ENCODE results near the gene RHBDD1. TPM values are rescaled to one million over a fixed set of nuclear protein-coding genes. Genes with fewer than 3 reads are reported as not detected.

RHBDD1 gene
- total and polyA plus RNA-seq, 11 donors = 4.7 to 44.5 (median 32.6) TPM

DNA sequence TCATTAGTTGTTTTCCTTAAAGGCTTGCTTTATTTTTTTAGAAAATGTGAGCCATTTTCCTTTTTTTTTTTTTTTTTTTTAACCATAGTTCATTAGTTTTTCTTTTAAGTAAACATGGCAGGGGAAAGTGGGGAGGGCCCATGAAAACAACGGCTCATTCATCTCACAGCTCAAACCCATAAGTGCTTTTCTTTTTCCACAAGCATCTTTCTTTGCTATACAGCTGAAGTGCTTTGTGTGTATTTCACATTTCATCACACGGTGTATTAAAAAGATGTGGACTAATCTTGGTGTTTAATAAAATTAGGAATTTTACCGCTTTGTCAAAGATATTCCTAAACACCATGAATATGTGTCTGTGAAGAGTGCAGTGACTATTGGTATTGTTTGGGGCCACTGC is 41.6 kb downstream of the RHBDD1 start:
- no peak overlapping the region for H3K27ac ChIP-seq
- intact Hi-C loops (cut with DNase I) = no loop called here
- H3K4me3 ChIP-seq = no peak overlapping the region
- no peak for ATAC-seq
- peaks cover 0 to 2% (median 0%) of the 10 kb centered on the region in 12 donors for H3K9me3 ChIP-seq
- H3K36me3 ChIP-seq = peaks cover 0 to 8% (median 0%) of the 10 kb centered on the region in 9 donors
- DNase-seq = no peak
- 93 to 97% (median 96%) methylated on average over 3 of the region's 3 CpGs for WGBS, 4 donors
- peaks cover 0 to 5% (median 0%) of the 10 kb centered on the region in 12 donors for H3K4me1 ChIP-seq
- no peak for TF ChIP-seq POLR2A (IDR thresholded peaks at IDR 0.05)
- TF ChIP-seq CTCF (IDR thresholded peaks at IDR 0.05) = no peak
- H3K27me3 ChIP-seq = no peaks in the 10 kb centered on the region

DNA sequence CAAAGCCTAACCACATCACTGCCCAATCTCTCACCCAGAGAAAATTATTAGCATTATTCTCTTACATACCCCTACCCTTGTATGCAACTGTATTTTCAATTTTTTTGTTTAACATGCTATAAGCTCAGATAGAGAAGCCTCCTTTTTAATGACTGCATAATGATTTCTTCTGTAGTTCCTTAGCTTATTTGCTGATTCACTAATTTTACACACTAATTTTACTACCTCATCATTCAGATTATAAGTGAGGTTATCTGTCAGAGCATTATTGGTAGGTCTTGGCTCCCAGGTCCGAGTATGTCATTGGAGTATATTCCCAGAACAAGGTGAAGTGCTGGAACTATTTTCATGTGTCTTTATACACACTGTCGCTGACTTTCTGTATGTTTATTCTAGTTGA is 45.4 kb downstream of the RHBDD1 start:
- peaks cover 0 to 6% (median 0%) of the 10 kb centered on the region in 9 donors for H3K36me3 ChIP-seq
- H3K27ac ChIP-seq = no peak overlapping the region
- no peak overlapping the region for H3K4me3 ChIP-seq
- no peaks in the 10 kb centered on the region for H3K27me3 ChIP-seq
- TF ChIP-seq POLR2A (IDR thresholded peaks at IDR 0.05) = no peak
- TF ChIP-seq CTCF (IDR thresholded peaks at IDR 0.05) = no peak
- no peaks in the 10 kb centered on the region for H3K4me1 ChIP-seq
- intact Hi-C loops (cut with DNase I) = no loop called here
- no peak for ATAC-seq
- WGBS, 4 donors = 91 to 96% (median 95%) methylated on average over 2 of the region's 2 CpGs
- no peak for DNase-seq
- peaks cover 0 to 8% (median 0%) of the 10 kb centered on the region in 12 donors for H3K9me3 ChIP-seq

DNA sequence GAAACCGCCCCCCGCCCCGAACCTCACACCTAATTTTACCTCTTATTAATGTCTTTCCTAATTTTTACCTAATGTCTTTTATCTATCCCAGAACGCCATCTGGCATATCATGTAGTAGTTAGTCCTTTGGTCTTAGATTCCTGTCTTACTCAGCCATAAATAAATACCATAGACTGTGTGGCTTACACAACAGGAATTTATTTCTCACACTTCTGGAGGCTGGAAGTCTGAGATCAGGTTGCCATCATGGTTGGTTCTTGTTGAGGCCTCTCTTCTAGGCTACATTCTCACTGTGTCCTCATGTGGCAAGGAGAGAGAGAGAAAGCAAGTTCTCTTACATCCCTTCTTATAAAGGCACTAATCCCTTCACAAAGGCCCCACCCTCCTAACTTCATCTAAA is 46.8 kb downstream of the RHBDD1 start:
- no peak for DNase-seq
- Histone ChIP-seq H3K27me3 (no peaks in the 10 kb centered on the region), H3K4me1 (no peaks in the 10 kb centered on the region), H3K4me3 (no peak overlapping the region), H3K27ac (no peak overlapping the region), H3K9me3 (peaks cover 0 to 8% (median 0%) of the 10 kb centered on the region in 12 donors), H3K36me3 (peaks cover 0 to 6% (median 0%) of the 10 kb centered on the region in 9 donors)
- ATAC-seq = no peak
- 94 to 98% (median 98%) methylated on average over 4 of the region's 4 CpGs for WGBS, 4 donors
- intact Hi-C loops (cut with DNase I) = no loop called here
- TF ChIP-seq CTCF (IDR thresholded peaks at IDR 0.05) (no peak), POLR2A (IDR thresholded peaks at IDR 0.05) (no peak)

DNA sequence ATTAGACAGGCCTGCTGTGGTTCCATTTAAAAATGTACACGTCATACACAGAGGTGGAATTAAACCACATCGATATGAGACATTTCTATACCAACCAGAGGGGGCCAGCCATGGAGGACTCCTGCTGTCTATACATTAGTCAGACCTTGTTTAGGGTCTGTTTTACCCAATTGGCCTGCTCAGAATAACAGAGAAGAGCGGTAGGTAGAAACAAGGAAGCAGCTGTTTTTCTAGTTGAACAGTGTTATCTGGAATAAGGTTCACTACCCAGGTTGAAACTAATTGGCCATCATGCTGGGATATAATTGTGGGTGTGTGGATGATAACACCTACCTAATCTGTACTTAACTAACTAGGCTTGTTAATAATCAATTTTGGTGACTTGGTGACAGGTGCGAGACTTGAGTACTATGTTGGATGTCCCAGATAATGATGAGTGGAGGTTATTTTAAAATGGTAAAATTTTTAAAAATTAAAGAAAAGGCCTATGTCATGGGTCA is 47.5 kb downstream of the RHBDD1 start:
- no peak overlapping the region for H3K27ac ChIP-seq
- no peak for ATAC-seq
- H3K9me3 ChIP-seq = peaks cover 0 to 8% (median 0%) of the 10 kb centered on the region in 12 donors
- no peak for DNase-seq
- H3K36me3 ChIP-seq = peaks cover 0 to 3% (median 0%) of the 10 kb centered on the region in 9 donors
- no peaks in the 10 kb centered on the region for H3K27me3 ChIP-seq
- H3K4me1 ChIP-seq = no peaks in the 10 kb centered on the region
- TF ChIP-seq CTCF (IDR thresholded peaks at IDR 0.05) (no peak), POLR2A (IDR thresholded peaks at IDR 0.05) (no peak)
- 93 to 96% (median 94%) methylated on average over 4 of the region's 4 CpGs for WGBS, 4 donors
- H3K4me3 ChIP-seq = no peak overlapping the region
- intact Hi-C loops (cut with DNase I) = no loop called here

Measured in heart left ventricle (tissue), 16 donors.